ENCODE data around the gene GPR150.
"Not testable (repeated sequence)": the region's sequence is repeated elsewhere in the genome, so short reads cannot be mapped to it uniquely, and the experiment has no call there.

The GPR150 gene

GRCh38 chr5:95624368-95624767 lies 4.5 kb downstream of the GPR150 start:
- no peak for DNase-seq

- no peak for DNase-seq
Measured at GRCh38 chr5:95626701-95627100, 6.8 kb downstream of the GPR150 start.

GRCh38 chr5:95627971-95628810 lies 8.3 kb downstream of the GPR150 start:
- no peak for DNase-seq

- no peak for DNase-seq
Measured at GRCh38 chr5:95628933-95629332, 9.0 kb downstream of the GPR150 start.

- no peak for DNase-seq
Measured at GRCh38 chr5:95630394-95630917, 10.6 kb downstream of the GPR150 start.

- no peak for DNase-seq
Measured at GRCh38 chr5:95631255-95631958, 11.5 kb downstream of the GPR150 start.

- DNase-seq, result no peak
Measured at GRCh38 chr5:95631991-95632675, 12.2 kb downstream of the GPR150 start.

- DNase-seq, result not testable (repeated sequence)
Measured at GRCh38 chr5:95632942-95633341, 13.1 kb downstream of the GPR150 start.

GRCh38 chr5:95633671-95634070 lies 13.8 kb downstream of the GPR150 start:
- no peak for DNase-seq

GRCh38 chr5:95634081-95634480 lies 14.2 kb downstream of the GPR150 start:
- no peak for DNase-seq

GRCh38 chr5:95638632-95639031 lies 18.7 kb downstream of the GPR150 start:
- no peak for DNase-seq

- DNase-seq, result no peak
Measured at GRCh38 chr5:95641741-95642220, 21.9 kb downstream of the GPR150 start.

GRCh38 chr5:95643152-95643551 lies 23.3 kb downstream of the GPR150 start:
- DNase-seq, result no peak

- peak; percentile 86 for DNase-seq
Measured at GRCh38 chr5:95644351-95645042, 24.6 kb downstream of the GPR150 start.

- DNase-seq, result not testable (repeated sequence)
Measured at GRCh38 chr5:95646226-95646568, 26.3 kb downstream of the GPR150 start.

GRCh38 chr5:95646569-95647431 lies 26.9 kb downstream of the GPR150 start, which contains the start of gene RFESD:
TSS of gene RFESD (plus strand) at chr5:95646777. CDS start at chr5:95652272, 5,495 bp downstream.
- peak; percentile 100 for DNase-seq

GRCh38 chr5:95647886-95648860 lies 28.3 kb downstream of the GPR150 start:
- DNase-seq, result peak; percentile 50

- DNase-seq, result no peak
Measured at GRCh38 chr5:95649274-95649673, 29.4 kb downstream of the GPR150 start.

GRCh38 chr5:95649842-95650620 lies 30.1 kb downstream of the GPR150 start:
- peak; percentile 39 for DNase-seq

All from NCI-H69 (cell line).